ENCODE data around the gene ELP1.
A peak's percentile ranks its signal among the peaks of the same experiment; 100 is the strongest.

The ELP1 gene

GRCh38 chr9:108933718-108934322, at the start of gene ELP1:
ELP1 (minus strand) TSS chr9:108934124; CDS start chr9:108931146, 2,978 bp downstream.
- H3K36me3 ChIP-seq (ENCODE audit: control insufficient read depth in 2 of 2, insufficient read depth in 1 of 2, low read length in 2 of 2): peaks cover 3 to 41% of the 10 kb centered on the region in 2 experiments; a peak in 2 of 3 replicates
- peak within 1 kb of the TSS; percentile 71 for H3K27ac ChIP-seq (ENCODE audit: extremely low read depth, low read depth, low read length)
- CTCF ChIA-PET: interaction anchor here (0.7 kb wide), 2 partner anchors 10 to 640 kb away, joined by 3 to 4 read pairs; no protein-coding TSS in a partner anchor
- POLR2A ChIA-PET: interaction anchor here (0.5 to 1.2 kb wide), 2 partner anchors 9 to 22 kb away, joined by 3 to 4 read pairs; no protein-coding TSS in a partner anchor
- H3K4me3 ChIP-seq (ENCODE audit: low read depth, low read length): peak within 1 kb of the TSS; percentile 76
- no peaks in the 10 kb centered on the region for H3K9me3 ChIP-seq (ENCODE audit: control insufficient read depth, insufficient read depth, low read depth, low read length)
- no peaks in the 10 kb centered on the region for H3K4me1 ChIP-seq (ENCODE audit: control insufficient read depth, insufficient read depth, low read length)
- TF ChIP-seq ZNF473 (tag by site-specific recombination; IDR thresholded peaks at IDR 0.05) (no peak), AEBP2 (tag by site-specific recombination; IDR thresholded peaks at IDR 0.05; ENCODE audit: borderline replicate concordance) (no peak), ZNF335 (tag by site-specific recombination; conservative IDR thresholded peaks at IDR 0.05) (peak; percentile 68; the same call in 1 of the 2 replicates), ZBTB21 (tag by site-specific recombination; IDR thresholded peaks at IDR 0.05) (peak; percentile 93), ZNF488 (tag by site-specific recombination; IDR thresholded peaks at IDR 0.05) (no peak), ZNF132 (tag by site-specific recombination; IDR thresholded peaks at IDR 0.05; ENCODE audit: borderline replicate concordance) (no peak), ZNF513 (tag by site-specific recombination; IDR thresholded peaks at IDR 0.05) (no peak), ZFP3 (tag by site-specific recombination; IDR thresholded peaks at IDR 0.05; ENCODE audit: low read depth) (no peak), SP7 (tag by site-specific recombination; IDR thresholded peaks at IDR 0.05) (0 out of 2 replicates have a peak, but pooled peaks have one; percentile 13), ZNF645 (tag by site-specific recombination; IDR thresholded peaks at IDR 0.05) (no peak), KLF7 (tag by site-specific recombination; IDR thresholded peaks at IDR 0.05; ENCODE audit: borderline replicate concordance) (no peak), SP3 (tag by site-specific recombination; IDR thresholded peaks at IDR 0.05) (peak; percentile 48), ZNF214 (tag by site-specific recombination; IDR thresholded peaks at IDR 0.05; ENCODE audit: borderline replicate concordance) (no peak), ZNF155 (tag by site-specific recombination; IDR thresholded peaks at IDR 0.05) (no peak), PRDM1 (tag by site-specific recombination; IDR thresholded peaks at IDR 0.05) (no peak), ZNF354C (tag by site-specific recombination; IDR thresholded peaks at IDR 0.05; ENCODE audit: borderline replicate concordance, low read depth) (no peak), ZNF37A (tag by site-specific recombination; IDR thresholded peaks at IDR 0.05) (no peak), ZFHX2 (tag by site-specific recombination; conservative IDR thresholded peaks at IDR 0.05) (no peak), KLF9 (tag by site-specific recombination; IDR thresholded peaks at IDR 0.05; ENCODE audit: low read depth) (peak; percentile 59; the same call in 1 of the 2 replicates), ZSCAN30 (tag by site-specific recombination; IDR thresholded peaks at IDR 0.05) (peak; percentile 76), ZXDB (tag by site-specific recombination; IDR thresholded peaks at IDR 0.05) (peak; percentile 51; the same call in 1 of the 2 replicates), ZBTB11 (tag by site-specific recombination; conservative IDR thresholded peaks at IDR 0.05; ENCODE audit: low read depth) (peak; percentile 16), ZNF366 (tag by site-specific recombination; conservative IDR thresholded peaks at IDR 0.05) (peak; percentile 20; the same call in 1 of the 2 replicates), ZNF391 (tag by site-specific recombination; IDR thresholded peaks at IDR 0.05; ENCODE audit: borderline replicate concordance, low read depth) (peak; percentile 59; the same call in 1 of the 2 replicates), ZNF341 (tag by site-specific recombination; IDR thresholded peaks at IDR 0.05; ENCODE audit: low read depth) (peak; percentile 21; the same call in 1 of the 2 replicates)

Data from HEK293 (cell line).